RPMI7951 (cell line): ENCODE results near the gene PER1. TPM values are rescaled to one million over a fixed set of nuclear protein-coding genes. Genes with fewer than 3 reads are reported as not detected.
"Not testable (repeated sequence)": the region's sequence is repeated elsewhere in the genome, so short reads cannot be mapped to it uniquely, and the experiment has no call there.

Source experiments
- DNase-seq: peaks from one replicate; pipeline ENCODE4 v3.0.0-alpha.2; 2012; ENCODE audit warnings: low read depth
- total RNA-seq: library from RNA; depleted of rRNA; stranded (reverse); fragments of >200 nt; shearing (Covaris generic); gene quantifications from 2 replicates; pipeline ENCODE4 v1.2.3, GENCODE V29; 2014; rRNA removed

Gene PER1
- total RNA-seq: 3.0 and 8.2 TPM in 2 replicates

DNA sequence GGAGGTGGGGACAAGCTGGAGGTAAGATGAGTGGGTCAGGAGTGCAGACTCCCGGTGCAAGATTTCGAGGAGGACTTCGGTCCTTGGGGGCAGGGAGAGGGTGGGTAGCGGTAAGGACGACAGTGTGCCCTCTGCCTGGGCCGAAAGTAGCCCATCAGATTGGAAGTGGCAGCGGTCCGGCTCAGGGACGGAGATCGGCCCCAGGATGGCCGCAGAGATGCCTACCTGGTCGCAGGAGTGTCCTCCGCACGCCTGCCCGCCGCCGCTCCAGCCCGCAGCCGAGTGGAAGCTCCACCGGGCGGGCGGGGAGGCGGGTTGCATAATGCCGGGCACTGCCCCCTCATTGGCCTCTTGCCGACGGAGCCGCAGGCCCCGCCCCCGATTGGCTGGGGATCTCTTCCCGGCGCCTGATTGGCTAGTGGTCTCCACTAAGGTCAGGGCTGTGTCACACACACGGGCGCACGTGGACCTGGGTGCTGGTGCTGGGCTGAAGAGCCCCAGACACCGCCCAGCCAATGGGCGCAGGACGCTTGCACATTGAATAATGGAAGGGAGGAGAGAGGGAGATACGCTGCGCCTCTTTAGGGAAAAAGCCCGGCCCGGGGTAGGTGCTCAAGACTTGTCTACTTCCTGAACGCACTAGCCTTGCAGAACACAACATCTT, at the start of gene PER1:
Gene PER1, minus strand, starts transcription at position 293 of the 664 bp plus-strand sequence. CDS start 1,698 bp downstream, outside the sequence.
- peak; percentile 92 for DNase-seq

- peak; percentile 93 for DNase-seq
Measured at GRCh38 chr17:8192070-8192815, 40.0 kb upstream of the PER1 start.

- DNase-seq: no peak
Measured at GRCh38 chr17:8190506-8190905, 38.3 kb upstream of the PER1 start.

- DNase-seq: peak; percentile 98
Measured at GRCh38 chr17:8189711-8190477, 37.7 kb upstream of the PER1 start, which contains the start of gene BORCS6. TSS of gene BORCS6 (minus strand) at chr17:8190180. CDS start at chr17:8190140, 40 bp downstream.

GRCh38 chr17:8189041-8189710, 37.0 kb upstream of the PER1 start:
- DNase-seq: no peak

DNA sequence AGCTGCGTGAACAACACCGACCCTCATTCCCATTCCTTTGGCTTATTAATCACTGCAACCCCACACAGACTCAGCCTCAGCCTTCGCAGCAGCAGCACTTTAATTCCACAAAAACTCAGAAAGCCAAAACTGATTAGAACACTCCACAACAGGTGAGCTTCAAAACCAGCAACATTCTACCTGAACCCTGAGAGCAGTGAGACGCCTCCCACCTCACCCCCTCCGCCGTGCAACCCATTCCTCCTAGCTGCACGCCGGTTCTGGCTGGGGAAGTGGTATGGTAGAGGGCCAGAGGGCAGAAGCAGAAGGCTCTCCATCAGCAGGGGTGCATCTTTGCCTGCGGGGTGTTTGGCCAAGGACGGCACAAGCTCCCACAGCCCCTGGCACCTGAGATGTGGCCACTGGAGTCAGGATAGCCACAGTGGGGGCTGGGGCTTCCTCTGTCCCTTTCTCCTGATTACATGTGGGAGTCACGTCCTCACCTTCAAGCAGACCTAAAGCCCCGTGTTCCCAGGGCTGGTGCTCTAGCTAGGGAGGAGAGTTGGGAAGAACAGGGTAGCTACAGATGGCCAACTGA, 36.1 kb upstream of the PER1 start:
- DNase-seq: no peak

- peak; percentile 98 for DNase-seq
Measured at GRCh38 chr17:8187517-8188262, 35.5 kb upstream of the PER1 start.

DNA sequence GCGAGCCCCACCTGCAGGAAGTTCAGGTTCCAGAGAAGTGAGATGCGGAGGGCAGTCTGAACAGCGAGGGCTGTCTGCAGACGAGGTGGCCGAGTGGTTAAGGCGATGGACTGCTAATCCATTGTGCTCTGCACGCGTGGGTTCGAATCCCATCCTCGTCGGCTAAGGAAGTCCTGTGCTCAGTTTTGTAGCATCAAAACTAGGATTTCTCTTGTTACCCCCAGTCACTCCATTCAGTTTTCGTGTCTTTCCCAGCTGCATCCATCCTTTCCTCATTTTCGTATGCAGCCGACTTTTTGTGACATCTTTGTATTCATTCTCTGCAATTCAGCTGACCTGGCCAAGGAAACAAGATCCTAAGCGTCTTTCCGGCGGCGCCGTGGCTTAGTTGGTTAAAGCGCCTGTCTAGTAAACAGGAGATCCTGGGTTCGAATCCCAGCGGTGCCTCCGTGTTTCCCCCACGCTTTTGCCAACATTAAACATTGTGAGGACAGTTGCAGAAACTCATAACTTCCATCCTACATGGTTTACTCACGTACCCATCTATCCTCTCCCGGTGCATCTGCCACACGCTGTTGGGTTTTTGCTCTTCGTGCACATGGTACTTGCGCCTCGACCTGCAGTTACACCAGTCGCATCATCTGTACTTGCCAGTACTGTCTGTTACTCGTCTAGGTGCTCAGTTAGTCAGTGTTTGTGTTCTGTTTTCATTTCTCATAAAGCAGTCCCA, 34.7 kb upstream of the PER1 start:
- DNase-seq: peak; percentile 90

DNA sequence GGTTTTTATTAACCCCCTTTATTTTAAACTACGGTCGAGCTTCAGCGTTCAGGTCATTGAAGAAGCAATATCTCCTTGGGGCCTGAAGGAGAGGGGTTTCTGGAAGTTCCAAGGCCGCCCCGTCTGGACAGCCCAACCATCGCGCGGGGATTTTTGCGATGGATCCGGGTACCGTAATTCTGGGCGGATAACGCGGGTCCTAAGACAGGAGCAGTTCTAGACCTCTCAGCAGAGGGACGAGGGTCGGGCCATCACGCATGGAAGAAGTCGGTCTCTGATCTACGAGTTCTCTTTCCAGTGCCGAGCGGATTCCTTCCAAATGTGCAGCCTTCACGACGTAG, 34.2 kb upstream of the PER1 start:
- DNase-seq: no peak

- peak; percentile 61 for DNase-seq
Measured at GRCh38 chr17:8185582-8186445, 33.6 kb upstream of the PER1 start.

GRCh38 chr17:8176998-8177731, 25.0 kb upstream of the PER1 start:
- no peak for DNase-seq

DNA sequence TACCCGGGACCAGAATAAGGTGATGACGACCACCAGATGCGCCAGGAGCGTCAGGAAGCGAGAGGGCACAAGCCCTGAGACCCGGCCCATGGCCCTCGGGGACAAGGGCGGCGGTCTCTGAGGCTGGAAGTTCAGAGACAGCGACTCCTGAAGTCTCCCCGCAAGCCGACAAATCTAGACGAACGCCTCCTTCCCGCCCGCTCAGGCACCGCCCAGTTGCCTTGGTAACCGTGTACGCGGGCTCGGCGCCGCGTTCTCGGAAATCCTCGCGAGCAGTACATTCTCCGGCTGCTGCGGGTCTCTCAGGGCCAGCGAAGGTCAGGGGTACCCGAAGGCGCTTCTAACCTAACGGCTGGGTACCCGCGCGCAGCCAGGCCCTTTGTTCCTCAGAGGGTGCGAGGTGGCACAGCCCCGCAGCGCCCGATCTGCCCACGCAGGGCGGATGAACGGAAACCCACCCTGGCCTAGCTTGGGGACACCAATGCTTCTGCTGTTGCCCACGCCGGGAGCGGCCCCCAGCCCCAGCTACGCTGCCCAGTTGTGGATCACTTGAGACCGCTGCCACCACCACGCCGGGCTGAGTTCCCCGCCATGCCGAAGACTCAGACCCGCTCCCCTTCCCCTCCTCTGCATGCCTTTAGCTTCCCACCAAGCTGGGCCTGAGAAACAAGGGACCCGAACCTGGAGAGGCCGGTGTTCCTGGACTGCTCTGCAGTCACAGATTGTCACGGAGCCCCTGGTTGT, 24.2 kb upstream of the PER1 start, which contains the start of gene TMEM107:
Gene TMEM107, minus strand, starts transcription at position 184 of the 744 bp plus-strand sequence. Its CDS starts 94 bp downstream, at position 90.
- DNase-seq: peak; percentile 82

DNA sequence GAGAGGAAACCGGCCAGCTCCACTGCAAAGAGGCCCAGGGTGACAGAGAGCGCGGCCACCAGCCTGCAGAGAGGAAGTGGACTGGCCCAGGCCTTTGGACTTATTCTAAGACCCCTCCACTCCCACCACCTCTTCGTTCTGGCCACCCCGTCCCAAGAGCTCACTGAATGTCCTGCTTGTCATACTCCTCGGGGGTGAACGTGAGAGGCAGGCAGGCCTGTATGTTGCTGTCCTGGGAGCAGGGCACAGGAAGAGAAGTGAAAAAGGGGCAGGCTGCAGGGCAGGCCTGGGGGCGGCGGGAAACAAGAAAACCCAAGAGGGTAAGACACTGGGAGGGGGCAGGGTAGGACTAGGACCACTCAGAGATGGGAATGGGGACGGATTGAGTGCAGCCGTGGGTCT, 23.6 kb upstream of the PER1 start:
- DNase-seq: no peak

GRCh38 chr17:8173871-8174322, 21.7 kb upstream of the PER1 start:
- DNase-seq: no peak

GRCh38 chr17:8173056-8173870, 21.1 kb upstream of the PER1 start:
- peak; percentile 98 for DNase-seq

GRCh38 chr17:8170186-8170585, 18.0 kb upstream of the PER1 start:
- not testable (repeated sequence) for DNase-seq

DNA sequence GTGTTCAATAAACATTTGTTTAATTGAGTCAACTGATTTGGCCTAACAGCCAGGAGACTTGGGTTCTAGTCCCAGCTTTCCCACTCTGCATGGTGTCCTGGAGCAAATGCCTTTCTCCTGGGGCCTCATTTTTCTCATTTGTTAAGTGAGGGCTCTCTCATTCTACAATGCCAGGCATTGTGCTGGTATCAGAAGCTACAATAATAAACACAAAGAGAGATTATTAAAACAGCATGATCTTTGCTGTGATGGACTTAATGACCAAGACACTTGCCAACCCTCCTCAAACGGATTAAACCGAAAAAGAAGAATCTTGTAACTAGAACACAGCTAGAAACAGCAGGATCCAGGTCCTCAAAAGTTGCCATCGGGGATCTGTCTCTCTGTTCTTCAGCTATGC, 15.3 kb upstream of the PER1 start:
- DNase-seq: no peak
